DMS153 treated with DMSO at 0.1 percent for 48 hours (cell line): Measurements from ENCODE around the gene TPX2.
A peak's percentile ranks its signal among the peaks of the same experiment; 100 is the strongest.

Experiments used
- DNase-seq: peaks from one replicate; lab custom pipeline; 2025; ENCODE audit not compliant: unreplicated experiment; lab: John Stamatoyannopoulos, UW

TPX2 gene

DNA sequence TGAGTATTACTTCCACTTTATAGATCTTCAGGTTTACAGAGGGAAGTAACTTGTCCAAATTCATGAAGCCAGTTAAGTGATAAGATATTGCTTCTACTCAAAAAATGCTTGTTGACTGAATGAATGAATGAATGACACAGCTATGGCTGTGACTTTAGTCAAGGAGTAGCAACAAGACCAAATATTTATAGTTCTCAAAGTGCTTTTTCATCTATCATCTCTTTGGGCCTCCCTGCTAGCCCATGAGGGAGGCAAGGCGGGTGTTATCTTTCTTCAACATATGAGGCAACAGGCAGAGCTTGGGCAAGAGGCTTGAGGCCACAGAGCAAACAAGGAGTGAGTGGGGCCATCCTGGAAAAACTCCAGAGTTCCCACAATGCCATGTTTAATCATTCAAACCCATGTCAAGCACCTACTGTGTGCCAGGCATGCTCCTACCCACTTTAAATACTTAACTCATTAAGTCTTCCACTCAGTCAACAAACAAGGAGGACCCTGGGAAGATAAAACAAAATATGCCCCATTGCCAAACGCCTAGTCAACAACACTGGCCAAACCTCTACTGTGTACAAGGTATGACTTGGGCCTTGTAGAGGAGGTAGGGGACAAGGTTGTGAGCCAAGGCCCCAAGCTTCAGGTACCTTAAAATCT is 32.4 kb upstream of the TPX2 start:
- no peak for DNase-seq

- DNase-seq: no peak
Measured at GRCh38 chr20:31707258-31707615, 31.9 kb upstream of the TPX2 start.

DNA sequence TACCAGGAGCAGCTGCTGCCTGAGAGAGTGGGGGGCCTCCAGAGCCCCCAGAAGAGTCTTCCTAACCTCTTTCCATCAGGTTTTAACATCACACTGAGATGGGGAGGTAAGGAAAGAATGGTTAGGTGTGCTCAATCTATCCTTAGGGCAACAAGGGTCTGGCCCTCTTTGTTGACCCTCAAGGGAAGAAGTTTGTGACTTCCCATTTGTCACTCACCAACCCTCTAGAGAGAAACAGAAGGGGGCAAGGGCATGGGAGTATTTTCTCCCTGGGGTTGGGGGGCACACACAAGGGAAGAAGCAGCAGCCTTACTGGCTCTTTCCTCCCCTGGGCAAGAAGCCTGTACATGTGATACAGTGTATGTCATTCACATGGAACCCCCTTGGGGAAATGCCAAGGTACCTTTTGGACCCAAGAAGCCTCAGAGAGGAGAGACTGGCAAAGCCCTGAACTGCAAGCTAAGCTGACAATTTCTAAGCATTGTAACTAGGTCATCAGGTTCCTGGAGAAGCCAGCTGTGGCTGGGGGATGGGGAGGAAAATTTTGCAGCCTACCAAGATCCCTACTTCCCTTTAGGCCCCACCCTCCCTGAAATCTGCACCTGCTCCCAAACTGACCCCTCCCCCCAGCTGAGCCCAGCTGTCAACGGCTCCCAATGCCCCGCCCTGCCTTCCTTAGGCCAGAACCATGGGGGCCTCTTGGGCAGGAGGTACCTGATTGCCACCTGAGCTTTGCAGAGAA is 30.9 kb upstream of the TPX2 start:
- peak; percentile 90 for DNase-seq

DNA sequence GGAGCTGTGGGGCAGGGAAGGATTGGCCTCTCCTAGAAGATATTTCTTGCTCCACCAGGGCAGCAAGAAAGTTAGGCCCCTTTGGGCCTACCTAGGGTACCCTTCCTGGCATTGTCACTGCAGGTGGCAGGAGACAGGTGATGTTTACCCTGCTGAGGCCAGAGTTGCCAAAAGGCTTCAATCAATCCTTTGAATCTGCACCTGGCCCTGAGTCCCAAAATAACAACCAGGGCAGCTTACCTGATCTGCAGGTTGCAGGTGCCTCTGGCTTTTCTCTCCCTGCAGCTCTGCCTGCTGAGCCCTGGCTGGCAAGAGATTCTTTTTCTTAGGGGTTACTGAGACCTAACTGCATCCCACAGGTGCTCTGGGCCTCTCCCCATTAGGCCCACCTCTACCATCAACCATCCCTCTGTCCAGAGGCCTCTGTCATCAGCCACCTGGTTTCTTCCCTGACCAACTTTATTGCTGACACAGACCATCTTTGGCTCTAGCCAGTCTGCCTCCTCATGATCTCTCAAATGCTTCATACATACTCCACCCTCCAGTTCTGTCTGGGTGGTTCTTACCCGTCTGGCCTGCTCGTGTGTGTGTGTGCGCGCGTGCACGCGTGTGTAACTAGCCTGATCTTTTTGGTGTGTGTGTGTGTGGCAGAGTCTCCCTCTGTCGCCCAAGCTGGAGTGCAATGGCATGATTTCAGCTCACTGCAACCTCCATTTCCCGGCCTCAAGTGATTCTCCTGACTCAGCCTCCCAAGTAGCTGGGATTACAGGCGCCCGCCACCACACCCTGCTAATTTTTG is 30.2 kb upstream of the TPX2 start:
- DNase-seq: peak; percentile 90

DNA sequence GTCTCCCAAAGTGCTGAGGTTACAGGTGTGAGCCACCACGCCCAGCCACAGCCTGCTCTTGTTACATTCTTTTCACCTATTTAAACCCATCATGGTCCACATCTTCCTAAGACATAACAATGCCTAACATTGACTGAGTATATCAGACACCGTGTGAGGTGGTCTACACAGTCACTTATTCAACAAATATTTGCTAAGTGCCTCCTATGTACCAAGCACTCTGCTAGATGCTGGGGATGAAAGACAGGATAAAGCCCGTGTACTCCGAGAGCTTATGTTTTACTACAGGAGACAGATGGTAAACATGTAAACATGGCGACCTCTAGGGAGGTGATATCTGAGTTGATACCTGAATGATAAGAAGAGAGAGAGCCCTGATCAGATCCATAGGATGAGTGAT is 29.2 kb upstream of the TPX2 start:
- no peak for DNase-seq

- peak; percentile 41 for DNase-seq
Measured at GRCh38 chr20:31710423-31711108, 28.5 kb upstream of the TPX2 start.

DNA sequence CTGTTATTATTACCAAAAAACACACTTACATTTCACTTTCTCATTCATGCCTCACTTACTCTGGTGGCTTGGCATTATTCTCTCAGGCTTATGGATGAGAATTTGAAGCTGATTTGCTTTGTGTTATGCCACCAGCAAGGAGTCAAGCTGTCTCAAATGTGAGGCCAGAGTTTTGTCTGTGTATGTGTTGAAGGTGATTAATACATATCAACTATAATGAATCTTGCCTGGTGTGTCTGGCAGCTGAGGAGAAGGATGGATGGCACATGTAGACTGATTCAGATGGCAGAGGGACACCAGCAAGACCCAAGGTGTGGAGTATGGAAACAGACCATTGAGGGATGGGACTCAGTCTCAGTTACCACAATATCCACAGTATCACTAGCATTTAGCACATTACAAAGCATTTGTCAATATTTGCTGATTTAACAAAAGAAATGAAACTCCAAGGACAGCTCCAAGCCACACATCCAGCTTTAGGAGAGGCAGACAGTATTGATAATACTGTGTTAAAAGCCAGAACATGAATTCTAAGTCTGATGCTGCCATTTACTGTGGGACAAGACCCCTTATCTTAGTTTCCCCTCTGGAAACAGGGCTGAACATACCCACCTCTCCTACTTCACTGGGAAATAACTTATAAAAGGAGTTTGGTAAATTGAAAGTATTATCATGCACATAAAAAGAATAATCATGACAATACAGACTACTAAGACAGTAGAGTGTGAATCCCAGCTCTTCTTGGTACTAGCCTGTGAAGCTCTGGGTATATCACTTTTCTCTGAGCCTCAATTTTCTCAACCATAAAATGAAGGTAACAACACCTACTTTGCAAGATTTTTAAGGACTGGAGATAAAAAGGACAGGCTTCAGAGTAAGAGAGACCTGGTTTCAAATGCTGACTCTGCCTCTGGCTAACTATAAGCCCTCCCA is 27.6 kb upstream of the TPX2 start:
- no peak for DNase-seq

DNA sequence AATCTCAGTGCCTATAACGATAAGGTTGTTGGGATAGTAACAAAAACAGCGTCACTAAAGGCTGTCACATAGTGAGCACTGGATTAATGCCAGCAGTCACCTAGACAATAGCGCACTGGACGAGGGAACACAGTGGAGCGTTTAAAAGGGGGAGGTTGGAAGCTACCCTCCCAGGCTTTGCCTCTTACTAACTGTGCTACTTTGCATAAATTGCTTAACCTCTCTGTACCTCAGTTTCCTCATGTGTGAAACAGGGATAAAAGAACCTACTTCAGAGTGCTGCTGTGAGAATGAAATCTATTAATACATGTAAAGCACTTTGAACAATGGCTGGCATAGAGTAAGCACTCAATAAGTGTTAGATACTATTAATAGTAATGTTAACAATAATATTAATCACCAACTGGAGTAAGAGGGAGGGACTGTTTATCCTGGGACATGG is 27.0 kb upstream of the TPX2 start:
- DNase-seq: peak; percentile 73

GRCh38 chr20:31712564-31713311 is 26.4 kb upstream of the TPX2 start:
- DNase-seq: peak; percentile 41

- DNase-seq: no peak
Measured at GRCh38 chr20:31713312-31714273, 25.5 kb upstream of the TPX2 start.

GRCh38 chr20:31715766-31716165 is 23.3 kb upstream of the TPX2 start:
- no peak for DNase-seq

GRCh38 chr20:31716351-31716750 is 22.7 kb upstream of the TPX2 start:
- DNase-seq: no peak

- DNase-seq: no peak
Measured at GRCh38 chr20:31716818-31717477, 22.1 kb upstream of the TPX2 start.

- DNase-seq: no peak
Measured at GRCh38 chr20:31717478-31718201, 21.4 kb upstream of the TPX2 start.

DNA sequence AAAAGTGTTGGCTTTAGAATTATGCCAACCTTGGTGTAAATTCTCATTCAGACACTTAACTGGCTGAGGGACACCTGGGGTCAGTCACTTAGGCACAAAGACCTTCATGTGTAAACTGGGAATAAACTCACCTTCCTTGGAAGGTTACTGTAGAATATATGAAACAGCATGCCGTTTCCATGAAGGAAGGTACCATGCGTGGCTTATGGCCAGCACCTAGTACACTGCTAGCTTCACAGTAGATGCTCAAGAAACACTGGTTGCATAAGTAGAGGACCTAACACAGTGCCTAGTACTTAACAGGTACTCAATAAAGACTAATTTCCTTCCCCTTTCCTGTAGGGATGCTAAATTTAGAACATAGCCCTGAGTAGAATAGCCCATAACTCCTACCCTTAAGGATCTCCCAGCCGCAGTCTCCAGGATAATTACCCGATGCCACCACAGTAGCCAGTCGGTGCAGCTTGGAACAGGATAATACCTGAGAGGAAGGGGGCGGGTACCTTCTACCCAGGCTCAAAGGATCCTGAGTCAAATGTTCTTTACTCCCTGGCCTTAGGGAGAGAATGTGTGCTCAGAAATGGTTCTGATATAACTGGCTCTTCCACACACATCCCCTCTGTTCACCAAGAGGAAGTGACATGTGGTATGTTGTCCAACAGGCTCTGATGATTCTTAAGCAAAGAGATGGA is 20.0 kb upstream of the TPX2 start:
- no peak for DNase-seq

DNA sequence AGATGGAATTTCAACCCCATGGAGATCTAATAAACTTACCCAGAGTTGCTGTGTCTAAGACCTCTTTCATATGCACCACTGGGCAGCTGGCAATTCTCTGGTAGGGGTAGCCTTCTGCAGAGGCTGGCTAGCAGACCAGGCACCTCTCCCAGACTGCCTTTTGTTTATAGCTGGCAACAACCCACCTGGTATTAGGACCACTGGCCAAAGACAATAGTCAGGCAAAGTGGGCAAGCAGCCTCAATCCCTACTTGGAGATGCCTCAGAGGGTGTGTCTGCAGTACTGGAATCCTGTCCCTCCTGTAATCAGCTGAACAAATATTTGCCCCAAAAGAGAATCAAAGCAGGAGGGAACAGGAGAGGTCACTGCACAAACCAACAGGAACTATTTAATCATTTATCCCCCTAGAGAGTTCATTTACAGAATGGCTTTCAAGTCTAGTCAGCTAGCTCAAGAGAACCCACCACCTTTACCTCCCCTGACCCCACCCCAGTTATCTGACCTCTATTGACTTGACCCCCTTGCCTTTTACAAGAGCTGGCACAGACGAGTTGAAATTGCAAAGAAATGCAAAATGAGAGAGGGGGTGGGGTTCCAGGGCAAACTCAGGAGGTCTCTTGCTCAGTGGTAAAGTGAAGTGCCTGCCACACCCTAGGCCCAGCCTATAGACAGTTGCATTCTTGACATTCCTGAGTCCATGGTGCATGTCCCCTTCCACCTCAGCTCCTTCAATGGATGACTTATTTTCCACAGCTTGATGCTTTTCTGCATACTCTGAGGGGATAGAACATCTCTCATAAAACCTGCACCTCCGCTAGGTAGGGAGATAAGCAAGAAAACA is 19.2 kb upstream of the TPX2 start:
- DNase-seq: no peak
